Measurements from ENCODE around the gene KPNB1.

DNA sequence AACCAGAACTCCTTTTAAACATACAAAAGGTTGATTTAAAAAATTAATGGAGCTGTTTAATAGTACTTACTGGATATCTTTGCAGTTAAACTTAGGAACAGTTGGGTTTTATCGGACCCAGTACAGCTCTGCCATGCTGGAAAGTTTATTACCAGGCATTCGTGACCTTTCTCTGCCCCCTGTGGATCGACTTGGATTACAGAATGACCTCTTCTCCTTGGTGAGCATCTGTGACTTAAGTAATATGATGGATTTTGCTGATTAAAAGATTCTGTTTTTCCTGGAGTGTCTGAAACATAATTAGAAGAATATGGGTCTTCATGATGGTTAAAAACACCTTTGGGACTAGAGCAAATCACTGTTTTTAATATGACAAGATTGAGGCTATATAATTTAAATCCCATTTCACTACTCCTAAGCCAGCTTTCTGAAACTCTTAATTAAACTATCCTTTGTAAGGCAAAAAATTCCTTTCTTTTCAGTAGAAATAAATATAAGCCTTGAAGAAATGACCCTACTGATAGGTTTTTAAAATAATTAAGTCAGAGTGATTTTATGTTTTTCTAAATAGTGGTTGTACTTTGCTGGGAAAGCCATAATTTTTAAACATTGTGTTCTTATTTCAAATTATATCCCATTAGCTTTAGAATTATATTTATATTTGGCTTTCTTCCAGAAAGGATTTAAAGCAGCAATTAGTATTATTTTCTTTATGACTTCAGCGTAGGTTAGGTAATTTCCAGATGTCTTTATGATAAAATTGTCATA, 45.7 kb upstream of the KPNB1 start:
- TF ChIP-seq, protein P1, sequence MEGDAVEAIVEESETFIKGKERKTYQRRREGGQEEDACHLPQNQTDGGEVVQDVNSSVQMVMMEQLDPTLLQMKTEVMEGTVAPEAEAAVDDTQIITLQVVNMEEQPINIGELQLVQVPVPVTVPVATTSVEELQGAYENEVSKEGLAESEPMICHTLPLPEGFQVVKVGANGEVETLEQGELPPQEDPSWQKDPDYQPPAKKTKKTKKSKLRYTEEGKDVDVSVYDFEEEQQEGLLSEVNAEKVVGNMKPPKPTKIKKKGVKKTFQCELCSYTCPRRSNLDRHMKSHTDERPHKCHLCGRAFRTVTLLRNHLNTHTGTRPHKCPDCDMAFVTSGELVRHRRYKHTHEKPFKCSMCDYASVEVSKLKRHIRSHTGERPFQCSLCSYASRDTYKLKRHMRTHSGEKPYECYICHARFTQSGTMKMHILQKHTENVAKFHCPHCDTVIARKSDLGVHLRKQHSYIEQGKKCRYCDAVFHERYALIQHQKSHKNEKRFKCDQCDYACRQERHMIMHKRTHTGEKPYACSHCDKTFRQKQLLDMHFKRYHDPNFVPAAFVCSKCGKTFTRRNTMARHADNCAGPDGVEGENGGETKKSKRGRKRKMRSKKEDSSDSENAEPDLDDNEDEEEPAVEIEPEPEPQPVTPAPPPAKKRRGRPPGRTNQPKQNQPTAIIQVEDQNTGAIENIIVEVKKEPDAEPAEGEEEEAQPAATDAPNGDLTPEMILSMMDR (IDR thresholded peaks at IDR 0.05; ENCODE audit: control extremely low read depth in 1 of 3, insufficient read depth in 1 of 3, low read depth in 1 of 3, low read length in 3 of 3), result no peak
- TF ChIP-seq POLR2A (IDR thresholded peaks at IDR 0.05; ENCODE audit: control extremely low read depth in 1 of 2, low read depth in 2 of 2, low read length in 2 of 2) (no peak), SP2 (IDR thresholded peaks at IDR 0.05; ENCODE audit: low read length) (no peak), TAF1 (IDR thresholded peaks at IDR 0.05; ENCODE audit: low read depth, low read length) (no peak), GABPA (IDR thresholded peaks at IDR 0.05; ENCODE audit: borderline replicate concordance, insufficient read depth, low read length) (no peak), HDAC2 (IDR thresholded peaks at IDR 0.05; ENCODE audit: borderline replicate concordance in 1 of 2, low read depth in 2 of 2, low read length in 2 of 2) (no peak)
